Endothelial cell (in vitro differentiated cells): Measurements from ENCODE around the gene CISD3. TPM values are rescaled to one million over a fixed set of nuclear protein-coding genes. Genes with fewer than 3 reads are reported as not detected.

Experiments used
- DNase-seq: peaks from one replicate; pipeline ENCODE4 v3.0.0; 2021; ENCODE audit warnings: low spot score
- H3K27ac Mint-ChIP-seq: one replicate; pipeline ENCODE4 v1.8.0; 2021; ENCODE audit warnings: mixed read lengths, inconsistent platforms; ENCODE audit not compliant: unreplicated experiment
- H3K27me3 Mint-ChIP-seq: one replicate; pipeline ENCODE4 v1.8.0; 2021; ENCODE audit warnings: mild to moderate bottlenecking, moderate library complexity, mixed read lengths, inconsistent platforms; ENCODE audit not compliant: unreplicated experiment
- H3K36me3 Mint-ChIP-seq: one replicate; pipeline ENCODE4 v1.8.0; 2021; ENCODE audit warnings: mild to moderate bottlenecking, low read depth, mixed read lengths, inconsistent platforms; ENCODE audit not compliant: unreplicated experiment
- H3K4me1 Mint-ChIP-seq: one replicate; pipeline ENCODE4 v1.8.0; 2021; ENCODE audit warnings: mild to moderate bottlenecking, mixed read lengths, inconsistent platforms; ENCODE audit not compliant: unreplicated experiment
- H3K4me3 Mint-ChIP-seq: one replicate; pipeline ENCODE4 v1.8.0; 2021; ENCODE audit warnings: mild to moderate bottlenecking, mixed read lengths, inconsistent platforms; ENCODE audit not compliant: unreplicated experiment
- H3K9me3 Mint-ChIP-seq: one replicate; pipeline ENCODE4 v1.8.0; 2021; ENCODE audit warnings: mixed read lengths, inconsistent platforms; ENCODE audit not compliant: unreplicated experiment
- microRNA-seq: library from miRNA; unstranded; fragments of <30 nt; microRNA quantifications from one replicate; pipeline ENCODE4, GENCODE V29; 2020; ENCODE audit not compliant: unreplicated experiment
- total RNA-seq: library from RNA; stranded (reverse); fragmentation: NEBNext Ultra II Directional; extraction: Animal tissue kit (Norgen Biotek cat#: 25700); gene quantifications from one replicate; pipeline ENCODE4 v1.2.1, GENCODE V29; 2021; ENCODE audit not compliant: unreplicated experiment
- TF ChIP-seq, protein P1 (sequence below): fragments of 200-600 bp; sonication (generic); IDR thresholded peaks from one replicate; pipeline ENCODE4 v1.5.0; 2021; ENCODE audit warnings: antibody characterized with exemption; ENCODE audit not compliant: unreplicated experiment

CISD3 gene
- total RNA-seq, 1 donor from 2014 or later, result 17.0 TPM

DNA sequence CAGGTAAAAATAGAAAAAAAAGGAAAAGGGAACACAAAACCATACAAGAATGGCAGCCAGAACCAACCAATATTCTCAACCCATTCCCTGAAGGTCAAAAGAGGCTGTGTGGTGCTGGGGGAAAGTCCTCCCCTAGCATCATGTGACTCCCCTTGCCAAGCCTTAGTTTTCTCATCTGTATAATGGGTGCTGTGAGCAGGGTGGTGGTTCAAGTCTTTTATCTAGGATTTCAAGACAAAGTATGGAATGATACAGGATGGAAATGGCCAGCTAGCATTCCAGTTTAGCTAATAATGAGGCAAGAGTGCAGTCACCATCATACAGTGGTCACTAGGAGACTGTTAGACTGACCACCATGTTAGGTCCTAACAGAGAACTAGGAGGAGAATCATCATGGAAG is 43.1 kb downstream of the CISD3 start:
- no peak for DNase-seq
- Mint-ChIP-seq H3K27ac (no peak overlapping the region), H3K27me3 (peaks cover 6% of the 10 kb centered on the region), H3K4me1 (peaks cover 3% of the 10 kb centered on the region), H3K9me3 (no peaks in the 10 kb centered on the region), H3K4me3 (peak overlapping the region; percentile 23), H3K36me3 (peaks cover 41% of the 10 kb centered on the region)
- TF ChIP-seq, protein P1, sequence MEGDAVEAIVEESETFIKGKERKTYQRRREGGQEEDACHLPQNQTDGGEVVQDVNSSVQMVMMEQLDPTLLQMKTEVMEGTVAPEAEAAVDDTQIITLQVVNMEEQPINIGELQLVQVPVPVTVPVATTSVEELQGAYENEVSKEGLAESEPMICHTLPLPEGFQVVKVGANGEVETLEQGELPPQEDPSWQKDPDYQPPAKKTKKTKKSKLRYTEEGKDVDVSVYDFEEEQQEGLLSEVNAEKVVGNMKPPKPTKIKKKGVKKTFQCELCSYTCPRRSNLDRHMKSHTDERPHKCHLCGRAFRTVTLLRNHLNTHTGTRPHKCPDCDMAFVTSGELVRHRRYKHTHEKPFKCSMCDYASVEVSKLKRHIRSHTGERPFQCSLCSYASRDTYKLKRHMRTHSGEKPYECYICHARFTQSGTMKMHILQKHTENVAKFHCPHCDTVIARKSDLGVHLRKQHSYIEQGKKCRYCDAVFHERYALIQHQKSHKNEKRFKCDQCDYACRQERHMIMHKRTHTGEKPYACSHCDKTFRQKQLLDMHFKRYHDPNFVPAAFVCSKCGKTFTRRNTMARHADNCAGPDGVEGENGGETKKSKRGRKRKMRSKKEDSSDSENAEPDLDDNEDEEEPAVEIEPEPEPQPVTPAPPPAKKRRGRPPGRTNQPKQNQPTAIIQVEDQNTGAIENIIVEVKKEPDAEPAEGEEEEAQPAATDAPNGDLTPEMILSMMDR, result no peak

DNA sequence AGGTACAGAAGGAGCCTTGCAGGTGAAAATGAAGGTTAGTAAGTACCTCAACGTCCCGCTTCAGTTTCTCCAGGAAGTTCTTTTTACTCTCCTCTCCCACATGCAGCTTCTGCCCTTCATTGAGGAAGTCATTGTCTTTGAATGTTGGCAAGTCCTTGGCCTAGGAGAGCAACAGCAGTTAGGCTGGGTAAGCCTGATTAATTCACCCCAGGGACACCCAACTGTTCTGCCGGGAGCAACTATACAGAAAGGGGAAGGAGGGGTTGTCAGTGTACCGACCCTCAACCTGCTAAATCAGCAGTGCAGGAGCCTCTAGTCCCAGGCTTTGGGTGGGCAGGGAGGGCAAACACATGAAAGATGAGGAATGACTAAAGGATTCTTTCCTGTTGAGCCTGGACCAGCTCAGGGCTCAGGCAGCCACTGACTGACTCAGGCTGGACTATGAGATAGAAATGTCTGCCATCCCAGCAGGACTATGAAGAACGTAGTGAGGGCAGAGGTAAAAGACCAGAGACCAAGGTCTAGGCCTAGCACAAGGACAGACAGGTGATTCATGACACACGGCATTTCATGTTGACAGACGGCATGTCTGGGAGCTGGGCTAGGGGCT is 47.6 kb downstream of the CISD3 start:
- H3K27me3 Mint-ChIP-seq, result peaks cover 7% of the 10 kb centered on the region
- TF ChIP-seq, protein P1, result no peak
- no peak overlapping the region for H3K27ac Mint-ChIP-seq
- H3K9me3 Mint-ChIP-seq, result no peaks in the 10 kb centered on the region
- no peaks in the 10 kb centered on the region for H3K4me1 Mint-ChIP-seq
- no peak for DNase-seq
- peaks cover 48% of the 10 kb centered on the region for H3K36me3 Mint-ChIP-seq
- H3K4me3 Mint-ChIP-seq, result peak overlapping the region; percentile 51

DNA sequence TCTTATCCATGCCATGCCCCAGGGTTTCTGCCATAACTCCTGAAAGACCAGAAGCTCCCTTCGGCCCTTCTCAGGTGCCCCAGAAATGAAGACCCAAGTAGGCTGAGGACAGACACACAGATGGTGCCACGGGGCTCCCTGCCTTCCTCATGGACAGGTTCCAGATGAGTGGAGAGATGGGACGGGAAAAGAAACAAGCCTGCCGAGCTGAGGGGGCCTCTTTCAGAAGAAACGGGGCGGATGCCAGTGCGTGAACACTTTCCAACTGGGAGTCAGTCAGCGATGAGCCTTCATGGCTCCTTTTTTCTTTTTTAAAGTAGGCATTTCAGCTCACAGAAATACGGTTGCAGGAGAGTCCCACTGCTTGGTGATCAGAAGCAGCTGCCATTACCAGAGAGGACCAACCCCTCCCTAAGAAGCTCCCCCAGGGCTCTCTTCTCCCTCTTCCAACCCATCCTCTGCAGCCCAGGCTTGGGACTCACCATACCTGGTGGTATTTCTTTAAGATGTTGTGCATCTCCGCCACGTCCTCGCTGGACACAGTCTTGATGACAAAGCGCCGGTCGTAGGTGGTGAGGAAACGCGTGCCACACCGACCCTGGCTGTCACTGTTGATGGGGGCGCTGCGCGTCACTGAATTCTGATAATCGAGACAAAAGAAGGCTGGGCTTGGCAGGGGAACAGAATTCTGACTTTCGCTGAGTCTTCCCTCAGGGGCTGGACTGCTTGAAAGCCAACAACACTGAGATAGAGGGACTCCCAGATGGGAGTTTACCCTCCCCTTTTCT is 50.0 kb downstream of the CISD3 start:
- Mint-ChIP-seq H3K4me1 (peaks cover 4% of the 10 kb centered on the region), H3K36me3 (peaks cover 44% of the 10 kb centered on the region), H3K27ac (no peak overlapping the region)

DNA sequence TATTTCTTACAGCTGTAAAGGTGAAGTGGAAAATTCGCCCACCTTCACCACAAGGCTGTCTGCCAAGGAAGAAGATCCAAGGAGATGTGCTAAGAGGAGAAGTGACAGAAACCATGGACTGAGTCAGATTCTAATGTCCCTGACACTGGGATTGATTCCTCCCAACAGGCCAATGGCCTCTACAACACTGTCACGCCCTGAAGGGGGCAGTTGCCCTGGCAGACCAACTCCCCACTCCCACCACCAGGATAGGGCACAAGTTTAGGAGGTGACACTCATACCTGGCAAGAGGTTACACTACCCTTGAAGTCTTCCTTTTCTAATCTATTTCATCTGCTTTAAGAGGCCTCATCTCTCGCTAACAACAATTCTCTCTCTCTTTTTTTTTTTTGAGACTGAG is 53.1 kb downstream of the CISD3 start:
- Mint-ChIP-seq H3K4me1 (peaks cover 10% of the 10 kb centered on the region), H3K4me3 (no peak overlapping the region), H3K27ac (no peak overlapping the region), H3K36me3 (peaks cover 43% of the 10 kb centered on the region), H3K27me3 (peaks cover 4% of the 10 kb centered on the region), H3K9me3 (no peaks in the 10 kb centered on the region)
- TF ChIP-seq, protein P1, result no peak
- no peak for DNase-seq

More for the DNA sequence above, 50.0 kb downstream of the CISD3 start:
- no peak for DNase-seq
- no peaks in the 10 kb centered on the region for H3K9me3 Mint-ChIP-seq
- H3K27me3 Mint-ChIP-seq, result peaks cover 5% of the 10 kb centered on the region
- no peak overlapping the region for H3K4me3 Mint-ChIP-seq
- TF ChIP-seq, protein P1, result no peak

Small RNA genes lying within 50 kb of the gene (microRNA-seq; reads per million reads assigned to microRNA genes)
- gene MIR4726, result 0.42 reads per million
- gene MIR4734, result 0.42 reads per million

Other genes starting within 250 kb of the CISD3 start
- gene SRCIN1, start 124.4 kb upstream of the CISD3 start, total RNA-seq, result 0.59 TPM
- 1.3 TPM for gene EPOP, start 55.4 kb upstream of the CISD3 start, total RNA-seq
- 33.8 TPM for gene MLLT6, start 25.1 kb upstream of the CISD3 start, total RNA-seq
- 79.4 TPM for gene PCGF2, start 18.0 kb downstream of the CISD3 start, total RNA-seq
- gene PSMB3, start 22.4 kb downstream of the CISD3 start, total RNA-seq, result 175 TPM
- 91.7 TPM for gene PIP4K2B, start 69.2 kb downstream of the CISD3 start, total RNA-seq
- 18.1 TPM for gene CWC25, start 95.0 kb downstream of the CISD3 start, total RNA-seq
- 2,464 TPM for gene RPL23, start 123.4 kb downstream of the CISD3 start, total RNA-seq
- gene LASP1, start 139.7 kb downstream of the CISD3 start, total RNA-seq, result 146 TPM
- not detected for gene FBXO47, start 237.1 kb downstream of the CISD3 start, total RNA-seq